ENCODE results near the gene RALGAPB. TPM values are rescaled to one million over a fixed set of nuclear protein-coding genes. Genes with fewer than 3 reads are reported as not detected.

The RALGAPB gene
- total and polyA plus RNA-seq, 2 of the 13 experiments (the other 11 are each of a cell fraction or from before 2014, with no cell fraction given): 17.6 to 30.6 TPM

DNA sequence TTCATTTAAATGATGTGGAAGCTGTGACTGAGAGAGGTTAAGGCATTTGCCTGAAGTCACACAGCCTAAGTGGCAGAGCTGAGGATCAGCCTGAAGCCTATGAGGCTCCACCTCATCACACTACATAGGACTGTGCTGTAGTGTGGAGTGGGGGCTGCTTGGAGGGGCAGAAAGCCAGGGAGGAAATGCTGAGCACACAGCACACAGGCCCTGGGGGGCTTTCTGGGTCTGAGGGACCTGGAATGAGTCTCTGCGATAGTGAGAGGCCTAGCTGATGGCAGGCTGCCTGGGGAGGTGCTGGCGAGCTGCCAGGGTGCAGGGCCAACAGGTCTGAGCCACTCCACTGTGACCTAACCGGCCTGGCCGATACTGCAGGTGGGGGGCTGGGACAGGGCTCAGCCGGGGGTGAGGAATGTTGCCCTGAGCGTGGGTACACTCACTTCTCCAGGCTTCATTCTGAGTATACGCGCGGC is 126.8 kb downstream of the RALGAPB start (continued):
- TF ChIP-seq ZNF646 (CRISPR knock-in tag; IDR thresholded peaks at IDR 0.05) (no peak), MBD4 (IDR thresholded peaks at IDR 0.05; ENCODE audit: borderline replicate concordance, low read length) (no peak), SNAI1 (CRISPR knock-in tag; IDR thresholded peaks at IDR 0.05; ENCODE audit: borderline replicate concordance) (no peak), ATF4 (CRISPR knock-in tag; IDR thresholded peaks at IDR 0.05) (no peak), ZNF234 (CRISPR knock-in tag; conservative IDR thresholded peaks at IDR 0.05) (no peak), ZNF674 (CRISPR knock-in tag; IDR thresholded peaks at IDR 0.05; ENCODE audit: low read depth) (no peak), XBP1 (CRISPR knock-in tag; IDR thresholded peaks at IDR 0.05) (no peak), RBFOX2 (IDR thresholded peaks at IDR 0.05; ENCODE audit: low read depth, low read length) (no peak), HES4 (CRISPR knock-in tag; IDR thresholded peaks at IDR 0.05; ENCODE audit: borderline replicate concordance) (no peak), POGZ (CRISPR knock-in tag; IDR thresholded peaks at IDR 0.05) (no peak), BCL6 (CRISPR knock-in tag; IDR thresholded peaks at IDR 0.05) (0 out of 2 replicates have a peak, but pooled peaks have one; percentile 20), ZSCAN12 (CRISPR knock-in tag; IDR thresholded peaks at IDR 0.05) (no peak), CCAR2 (optimal IDR thresholded peaks at IDR 0.05; ENCODE audit: low read depth, low read length) (no peak), TRIM24 (CRISPR knock-in tag; IDR thresholded peaks at IDR 0.05) (no peak), ZNF777 (CRISPR knock-in tag; IDR thresholded peaks at IDR 0.05) (no peak)
- TF ChIP-seq, protein P1, sequence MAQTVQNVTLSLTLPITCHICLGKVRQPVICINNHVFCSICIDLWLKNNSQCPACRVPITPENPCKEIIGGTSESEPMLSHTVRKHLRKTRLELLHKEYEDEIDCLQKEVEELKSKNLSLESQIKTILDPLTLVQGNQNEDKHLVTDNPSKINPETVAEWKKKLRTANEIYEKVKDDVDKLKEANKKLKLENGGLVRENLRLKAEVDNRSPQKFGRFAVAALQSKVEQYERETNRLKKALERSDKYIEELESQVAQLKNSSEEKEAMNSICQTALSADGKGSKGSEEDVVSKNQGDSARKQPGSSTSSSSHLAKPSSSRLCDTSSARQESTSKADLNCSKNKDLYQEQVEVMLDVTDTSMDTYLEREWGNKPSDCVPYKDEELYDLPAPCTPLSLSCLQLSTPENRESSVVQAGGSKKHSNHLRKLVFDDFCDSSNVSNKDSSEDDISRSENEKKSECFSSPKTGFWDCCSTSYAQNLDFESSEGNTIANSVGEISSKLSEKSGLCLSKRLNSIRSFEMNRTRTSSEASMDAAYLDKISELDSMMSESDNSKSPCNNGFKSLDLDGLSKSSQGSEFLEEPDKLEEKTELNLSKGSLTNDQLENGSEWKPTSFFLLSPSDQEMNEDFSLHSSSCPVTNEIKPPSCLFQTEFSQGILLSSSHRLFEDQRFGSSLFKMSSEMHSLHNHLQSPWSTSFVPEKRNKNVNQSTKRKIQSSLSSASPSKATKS (CRISPR knock-in tag; IDR thresholded peaks at IDR 0.05): no peak
- TF ChIP-seq, protein P2, sequence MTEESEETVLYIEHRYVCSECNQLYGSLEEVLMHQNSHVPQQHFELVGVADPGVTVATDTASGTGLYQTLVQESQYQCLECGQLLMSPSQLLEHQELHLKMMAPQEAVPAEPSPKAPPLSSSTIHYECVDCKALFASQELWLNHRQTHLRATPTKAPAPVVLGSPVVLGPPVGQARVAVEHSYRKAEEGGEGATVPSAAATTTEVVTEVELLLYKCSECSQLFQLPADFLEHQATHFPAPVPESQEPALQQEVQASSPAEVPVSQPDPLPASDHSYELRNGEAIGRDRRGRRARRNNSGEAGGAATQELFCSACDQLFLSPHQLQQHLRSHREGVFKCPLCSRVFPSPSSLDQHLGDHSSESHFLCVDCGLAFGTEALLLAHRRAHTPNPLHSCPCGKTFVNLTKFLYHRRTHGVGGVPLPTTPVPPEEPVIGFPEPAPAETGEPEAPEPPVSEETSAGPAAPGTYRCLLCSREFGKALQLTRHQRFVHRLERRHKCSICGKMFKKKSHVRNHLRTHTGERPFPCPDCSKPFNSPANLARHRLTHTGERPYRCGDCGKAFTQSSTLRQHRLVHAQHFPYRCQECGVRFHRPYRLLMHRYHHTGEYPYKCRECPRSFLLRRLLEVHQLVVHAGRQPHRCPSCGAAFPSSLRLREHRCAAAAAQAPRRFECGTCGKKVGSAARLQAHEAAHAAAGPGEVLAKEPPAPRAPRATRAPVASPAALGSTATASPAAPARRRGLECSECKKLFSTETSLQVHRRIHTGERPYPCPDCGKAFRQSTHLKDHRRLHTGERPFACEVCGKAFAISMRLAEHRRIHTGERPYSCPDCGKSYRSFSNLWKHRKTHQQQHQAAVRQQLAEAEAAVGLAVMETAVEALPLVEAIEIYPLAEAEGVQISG (CRISPR knock-in tag; IDR thresholded peaks at IDR 0.05): no peak
- TF ChIP-seq, protein P3, sequence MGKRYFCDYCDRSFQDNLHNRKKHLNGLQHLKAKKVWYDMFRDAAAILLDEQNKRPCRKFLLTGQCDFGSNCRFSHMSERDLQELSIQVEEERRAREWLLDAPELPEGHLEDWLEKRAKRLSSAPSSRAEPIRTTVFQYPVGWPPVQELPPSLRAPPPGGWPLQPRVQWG (CRISPR knock-in tag; IDR thresholded peaks at IDR 0.05; ENCODE audit: borderline replicate concordance, low read depth): no peak
